Measurements from ENCODE around the gene FMNL2. TPM values are rescaled to one million over a fixed set of nuclear protein-coding genes. Genes with fewer than 3 reads are reported as not detected.

The FMNL2 gene
- total RNA-seq, 1 donor from 2014 or later = 12.0 TPM

- DNase-seq (ENCODE audit: low spot score in 2 of 2) = no peak
- TF ChIP-seq, protein P1, sequence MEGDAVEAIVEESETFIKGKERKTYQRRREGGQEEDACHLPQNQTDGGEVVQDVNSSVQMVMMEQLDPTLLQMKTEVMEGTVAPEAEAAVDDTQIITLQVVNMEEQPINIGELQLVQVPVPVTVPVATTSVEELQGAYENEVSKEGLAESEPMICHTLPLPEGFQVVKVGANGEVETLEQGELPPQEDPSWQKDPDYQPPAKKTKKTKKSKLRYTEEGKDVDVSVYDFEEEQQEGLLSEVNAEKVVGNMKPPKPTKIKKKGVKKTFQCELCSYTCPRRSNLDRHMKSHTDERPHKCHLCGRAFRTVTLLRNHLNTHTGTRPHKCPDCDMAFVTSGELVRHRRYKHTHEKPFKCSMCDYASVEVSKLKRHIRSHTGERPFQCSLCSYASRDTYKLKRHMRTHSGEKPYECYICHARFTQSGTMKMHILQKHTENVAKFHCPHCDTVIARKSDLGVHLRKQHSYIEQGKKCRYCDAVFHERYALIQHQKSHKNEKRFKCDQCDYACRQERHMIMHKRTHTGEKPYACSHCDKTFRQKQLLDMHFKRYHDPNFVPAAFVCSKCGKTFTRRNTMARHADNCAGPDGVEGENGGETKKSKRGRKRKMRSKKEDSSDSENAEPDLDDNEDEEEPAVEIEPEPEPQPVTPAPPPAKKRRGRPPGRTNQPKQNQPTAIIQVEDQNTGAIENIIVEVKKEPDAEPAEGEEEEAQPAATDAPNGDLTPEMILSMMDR (IDR thresholded peaks at IDR 0.05) = no peak
- H3K9me3 ChIP-seq = no peaks in the 10 kb centered on the region
- no peaks in the 10 kb centered on the region for H3K27me3 ChIP-seq
- peaks cover 0 to 7% of the 10 kb centered on the region in 2 donors for H3K4me1 ChIP-seq
- no peak overlapping the region for H3K4me3 ChIP-seq
- H3K36me3 ChIP-seq = no peaks in the 10 kb centered on the region
- no peak overlapping the region for H3K27ac ChIP-seq
- intact Hi-C loops (cut with DNase I) = no loop called here
Measured at GRCh38 chr2:152390837-152391236, 55.9 kb downstream of the FMNL2 start.

DNA sequence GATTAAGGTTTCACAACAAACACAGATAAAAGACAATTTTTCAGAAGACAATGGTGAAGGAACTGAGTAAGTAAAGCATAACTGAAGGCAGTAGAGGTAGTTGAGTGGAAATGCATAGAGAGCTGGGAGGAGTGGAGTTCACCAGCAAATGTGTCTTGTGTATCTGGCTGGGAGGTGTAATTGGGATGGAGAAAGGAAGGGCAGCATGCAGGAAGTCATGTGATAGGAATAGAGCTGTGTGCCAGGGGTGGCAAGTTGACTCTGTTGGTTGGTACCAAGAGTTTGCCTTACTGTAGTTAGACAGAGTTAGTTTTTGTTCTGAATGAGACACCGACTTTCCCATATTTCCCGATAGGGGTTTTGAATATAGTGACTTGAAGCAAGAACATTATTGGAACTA is 56.3 kb downstream of the FMNL2 start:
- TF ChIP-seq, protein P1 (IDR thresholded peaks at IDR 0.05) = no peak

DNA sequence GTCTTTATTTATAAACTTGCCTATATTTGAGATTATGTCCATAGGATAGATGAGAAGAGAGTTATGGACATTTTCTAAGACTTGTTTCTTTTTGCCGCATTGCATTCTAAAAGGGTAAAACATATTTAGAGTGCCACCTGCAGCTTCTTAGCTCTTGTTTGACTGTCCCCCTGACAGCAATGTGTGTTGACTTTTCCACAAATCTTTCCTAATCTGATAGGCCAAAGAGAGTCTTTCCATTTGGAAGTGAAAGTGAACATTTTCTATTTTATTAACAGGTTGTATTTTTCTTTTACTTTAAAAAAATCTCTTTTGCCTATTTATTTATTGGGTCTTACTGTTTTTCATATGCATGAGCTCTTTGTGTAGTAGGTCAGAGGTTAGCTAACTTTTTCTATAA is 58.4 kb downstream of the FMNL2 start:
- peak overlapping the region in 1 of 2 donors; percentile 3 for H3K4me3 ChIP-seq
- peaks cover 3 to 14% of the 10 kb centered on the region in 2 donors for H3K4me1 ChIP-seq
- no peaks in the 10 kb centered on the region for H3K27me3 ChIP-seq
- peak overlapping the region; percentile 60 to 82 for H3K27ac ChIP-seq
- no peaks in the 10 kb centered on the region for H3K9me3 ChIP-seq
- TF ChIP-seq, protein P1 (IDR thresholded peaks at IDR 0.05) = no peak
- intact Hi-C loops (cut with DNase I) = no loop called here
- no peaks in the 10 kb centered on the region for H3K36me3 ChIP-seq
- DNase-seq (ENCODE audit: low spot score in 2 of 2) = no peak

More for the DNA sequence above, 56.3 kb downstream of the FMNL2 start:
- no peak overlapping the region for H3K27ac ChIP-seq
- DNase-seq (ENCODE audit: low spot score in 2 of 2) = no peak
- H3K4me3 ChIP-seq = no peak overlapping the region
- H3K27me3 ChIP-seq = no peaks in the 10 kb centered on the region
- H3K4me1 ChIP-seq = peaks cover 0 to 7% of the 10 kb centered on the region in 2 donors
- H3K9me3 ChIP-seq = no peaks in the 10 kb centered on the region
- no peaks in the 10 kb centered on the region for H3K36me3 ChIP-seq
- intact Hi-C loops (cut with DNase I) = no loop called here

DNA sequence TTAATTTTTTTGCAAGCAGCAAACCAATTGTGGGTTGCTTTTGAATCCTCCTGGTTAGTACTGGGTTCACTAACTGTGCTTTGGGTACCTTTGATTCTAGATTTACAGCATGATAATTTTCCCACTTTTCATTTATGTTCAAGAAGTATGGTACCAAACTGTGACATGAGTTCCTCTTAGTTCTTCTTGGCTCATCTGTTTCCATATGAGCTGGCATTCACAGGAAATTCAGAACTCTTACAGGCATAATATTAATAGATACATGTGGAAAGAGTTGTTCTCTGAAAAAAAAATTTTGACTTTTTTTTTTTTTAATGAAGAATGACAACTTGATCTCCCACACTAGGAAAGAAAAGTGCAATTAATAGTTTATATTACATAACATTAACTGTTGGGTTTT is 59.4 kb downstream of the FMNL2 start:
- intact Hi-C loops (cut with DNase I) = no loop called here
- peaks cover 3 to 14% of the 10 kb centered on the region in 2 donors for H3K4me1 ChIP-seq
- no peak for DNase-seq (ENCODE audit: low spot score in 2 of 2)
- no peaks in the 10 kb centered on the region for H3K27me3 ChIP-seq
- peak overlapping the region; percentile 60 to 82 for H3K27ac ChIP-seq
- H3K4me3 ChIP-seq = peak overlapping the region in 1 of 2 donors; percentile 3
- TF ChIP-seq, protein P1 (IDR thresholded peaks at IDR 0.05) = no peak
- no peaks in the 10 kb centered on the region for H3K36me3 ChIP-seq
- no peaks in the 10 kb centered on the region for H3K9me3 ChIP-seq

DNA sequence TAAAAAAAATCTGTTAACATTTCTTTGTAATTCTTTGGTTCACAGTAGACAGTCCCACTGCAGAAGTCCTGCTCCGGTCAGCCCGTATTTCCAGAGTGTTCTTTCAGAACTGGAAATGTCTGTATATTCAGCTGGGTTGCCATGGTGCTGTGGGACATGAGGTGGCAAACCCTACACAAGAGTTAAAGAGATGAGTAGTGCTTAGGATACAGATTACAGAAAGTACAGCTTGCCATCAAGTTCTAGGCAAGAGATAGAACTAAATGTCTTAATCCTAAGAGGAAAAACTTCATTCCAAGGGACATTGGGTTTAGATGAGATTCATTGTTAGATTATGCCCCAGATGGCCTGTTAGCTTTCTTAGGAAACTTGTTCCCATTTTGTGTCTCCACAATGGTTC is 60.1 kb downstream of the FMNL2 start:
- intact Hi-C loops (cut with DNase I) = no loop called here
- TF ChIP-seq, protein P1 (IDR thresholded peaks at IDR 0.05) = no peak
- H3K36me3 ChIP-seq = no peaks in the 10 kb centered on the region
- H3K9me3 ChIP-seq = no peaks in the 10 kb centered on the region
- H3K4me3 ChIP-seq = peak overlapping the region in 1 of 2 donors; percentile 59
- no peak for DNase-seq (ENCODE audit: low spot score in 2 of 2)
- H3K27ac ChIP-seq = peak overlapping the region; percentile 60 to 82
- H3K4me1 ChIP-seq = peaks cover 3 to 14% of the 10 kb centered on the region in 2 donors
- H3K27me3 ChIP-seq = no peaks in the 10 kb centered on the region

DNA sequence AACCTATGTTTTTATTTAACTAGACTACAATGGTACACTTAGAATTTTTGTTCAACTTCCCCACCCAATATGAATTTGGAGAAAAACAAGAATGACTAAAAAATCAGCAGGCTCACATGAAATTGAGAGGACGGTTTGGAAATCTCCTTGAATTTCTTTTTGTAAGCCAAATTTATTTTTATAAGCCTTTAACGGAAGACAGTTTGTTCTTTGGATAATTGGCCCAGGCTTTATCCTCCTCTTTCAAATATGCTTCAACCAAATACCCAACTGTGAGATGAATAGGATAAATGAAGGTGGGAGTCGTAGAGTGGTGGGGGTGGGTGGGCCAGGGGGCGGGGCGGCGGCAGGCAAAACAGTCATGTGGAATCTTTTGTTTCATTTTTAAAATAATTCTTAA is 60.6 kb downstream of the FMNL2 start:
- Histone ChIP-seq H3K9me3 (no peaks in the 10 kb centered on the region), H3K4me1 (peaks cover 3 to 16% of the 10 kb centered on the region in 2 donors), H3K36me3 (no peaks in the 10 kb centered on the region), H3K27ac (peak overlapping the region; percentile 60 to 82), H3K4me3 (peak overlapping the region; percentile 10 to 59), H3K27me3 (no peaks in the 10 kb centered on the region)
- TF ChIP-seq, protein P1 (IDR thresholded peaks at IDR 0.05) = no peak
- DNase-seq (ENCODE audit: low spot score in 2 of 2) = no peak
- intact Hi-C loops (cut with DNase I) = no loop called here
